ENCODE results near the gene APOB.

APOB gene

GRCh38 chr2:20977520-20978180 lies 66.2 kb downstream of the APOB start:
- H3K79me2 ChIP-seq (ENCODE audit: control insufficient read depth, low read length): no peaks in the 10 kb centered on the region
- no peaks in the 10 kb centered on the region for H3K27me3 ChIP-seq (ENCODE audit: control insufficient read depth, low read length)
- no peak overlapping the region for H3K4me3 ChIP-seq (ENCODE audit: low read length)
- no peaks in the 10 kb centered on the region for H3F3A ChIP-seq (ENCODE audit: control insufficient read depth, insufficient read depth)
- no peaks in the 10 kb centered on the region for H3K36me3 ChIP-seq (ENCODE audit: control insufficient read depth, low read length)
- H4K20me1 ChIP-seq (ENCODE audit: control insufficient read depth, insufficient read depth, low read depth, low read length): no peaks in the 10 kb centered on the region
- no peaks in the 10 kb centered on the region for H3K9me2 ChIP-seq (replicated peaks; ENCODE audit: control insufficient read depth, low read length)
- H3K4me1 ChIP-seq (ENCODE audit: control insufficient read depth, low read length): no peaks in the 10 kb centered on the region
- no peak overlapping the region for H3K4me2 ChIP-seq (ENCODE audit: low read length)
- H3K27ac ChIP-seq (ENCODE audit: low read depth, low read length): no peak overlapping the region
- H3K9me3 ChIP-seq (ENCODE audit: control insufficient read depth, insufficient read depth, low read length): no peaks in the 10 kb centered on the region
- no peak for TF ChIP-seq EZH2phosphoT487 (IDR thresholded peaks at IDR 0.05; ENCODE audit: borderline replicate concordance, low read length)
- TF ChIP-seq CTCF (IDR thresholded peaks at IDR 0.05; ENCODE audit: low read depth, low read length, poor library complexity, severe bottlenecking): no peak

DNA sequence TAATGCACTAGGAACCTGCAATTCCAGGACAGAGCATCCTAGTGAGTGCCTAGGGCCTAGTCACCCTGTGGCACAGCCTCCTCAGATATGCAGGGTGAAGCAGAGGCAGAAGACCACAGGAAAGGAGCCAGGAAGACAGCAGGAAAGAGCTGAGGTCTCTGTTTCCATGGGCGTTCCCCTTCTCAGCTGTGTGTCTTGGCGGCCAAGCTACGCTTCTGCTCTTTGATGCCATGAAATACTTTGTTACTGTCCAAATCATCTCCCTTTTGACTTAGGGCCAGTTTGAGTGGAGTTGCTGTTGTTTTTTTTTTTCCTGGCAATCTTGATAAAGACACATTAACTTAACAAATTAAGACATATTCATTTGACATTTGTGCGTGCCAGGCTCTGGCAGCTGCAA lies 67.3 kb downstream of the APOB start:
- Histone ChIP-seq H3K9me3 (ENCODE audit: control insufficient read depth, insufficient read depth, low read length) (no peaks in the 10 kb centered on the region), H3F3A (ENCODE audit: control insufficient read depth, insufficient read depth) (no peaks in the 10 kb centered on the region), H3K27ac (ENCODE audit: low read depth, low read length) (no peak overlapping the region), H3K4me2 (ENCODE audit: low read length) (no peak overlapping the region), H3K36me3 (ENCODE audit: control insufficient read depth, low read length) (no peaks in the 10 kb centered on the region), H3K79me2 (ENCODE audit: control insufficient read depth, low read length) (no peaks in the 10 kb centered on the region), H3K4me1 (ENCODE audit: control insufficient read depth, low read length) (no peaks in the 10 kb centered on the region), H3K4me3 (ENCODE audit: low read length) (no peak overlapping the region), H4K20me1 (ENCODE audit: control insufficient read depth, insufficient read depth, low read depth, low read length) (no peaks in the 10 kb centered on the region), H3K27me3 (ENCODE audit: control insufficient read depth, low read length) (no peaks in the 10 kb centered on the region), H3K9me2 (replicated peaks; ENCODE audit: control insufficient read depth, low read length) (no peaks in the 10 kb centered on the region)
- no peak for TF ChIP-seq EZH2phosphoT487 (IDR thresholded peaks at IDR 0.05; ENCODE audit: borderline replicate concordance, low read length)
- TF ChIP-seq CTCF (IDR thresholded peaks at IDR 0.05; ENCODE audit: low read depth, low read length, poor library complexity, severe bottlenecking): no peak

DNA sequence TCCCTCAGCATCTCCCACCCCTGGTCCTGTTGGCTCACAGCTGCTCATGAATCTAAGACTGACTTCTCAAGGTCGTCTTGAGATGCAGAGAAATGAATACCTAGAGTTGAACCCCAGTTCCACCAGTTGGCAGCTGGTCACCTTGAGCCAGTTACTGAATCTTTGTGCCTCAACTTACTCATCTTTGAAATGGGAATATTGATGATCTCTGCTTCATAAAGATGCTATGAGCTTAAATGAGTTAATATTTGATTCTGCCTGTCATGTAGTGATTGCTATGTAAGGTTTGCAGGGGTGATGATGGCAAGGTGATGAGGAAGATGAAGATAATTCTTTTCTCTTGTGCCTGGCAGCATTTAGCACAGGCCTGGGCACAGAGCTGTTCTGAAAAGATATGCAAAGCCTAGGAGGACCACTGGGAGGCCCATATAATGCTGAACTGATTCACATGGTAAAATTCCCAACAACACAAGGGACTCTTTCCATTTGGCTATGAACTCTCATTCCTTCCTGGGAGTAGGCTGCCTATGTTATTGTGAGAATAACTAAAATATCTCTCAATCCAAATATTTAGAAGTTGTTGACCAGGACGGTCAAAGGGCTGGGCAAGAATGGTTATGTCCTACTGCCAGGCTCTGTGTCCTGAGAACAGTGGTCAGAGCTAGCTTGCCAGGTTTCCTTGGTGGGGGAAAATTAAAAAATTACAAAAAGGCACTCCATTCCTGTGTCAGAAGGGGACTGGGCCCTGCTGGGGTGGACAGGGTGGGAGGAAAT lies 70.9 kb downstream of the APOB start:
- Histone ChIP-seq H3K4me2 (ENCODE audit: low read length) (no peak overlapping the region), H3K27ac (ENCODE audit: low read depth, low read length) (no peak overlapping the region)

More for the DNA sequence above, 70.9 kb downstream of the APOB start:
- Histone ChIP-seq H3K27me3 (ENCODE audit: control insufficient read depth, low read length) (no peaks in the 10 kb centered on the region), H3K9me2 (replicated peaks; ENCODE audit: control insufficient read depth, low read length) (no peaks in the 10 kb centered on the region), H3K79me2 (ENCODE audit: control insufficient read depth, low read length) (no peaks in the 10 kb centered on the region), H3K4me3 (ENCODE audit: low read length) (no peak overlapping the region), H3F3A (ENCODE audit: control insufficient read depth, insufficient read depth) (no peaks in the 10 kb centered on the region), H4K20me1 (ENCODE audit: control insufficient read depth, insufficient read depth, low read depth, low read length) (no peaks in the 10 kb centered on the region), H3K36me3 (ENCODE audit: control insufficient read depth, low read length) (no peaks in the 10 kb centered on the region), H3K4me1 (ENCODE audit: control insufficient read depth, low read length) (no peaks in the 10 kb centered on the region), H3K9me3 (ENCODE audit: control insufficient read depth, insufficient read depth, low read length) (no peaks in the 10 kb centered on the region)
- no peak for TF ChIP-seq CTCF (IDR thresholded peaks at IDR 0.05; ENCODE audit: low read depth, low read length, poor library complexity, severe bottlenecking)

Data from DOHH2 (cell line).